ENCODE data around the gene NPC1. TPM values are rescaled to one million over a fixed set of nuclear protein-coding genes. Genes with fewer than 3 reads are reported as not detected.
A peak's percentile ranks its signal among the peaks of the same experiment; 100 is the strongest.
"Not testable (repeated sequence)": the region's sequence is repeated elsewhere in the genome, so short reads cannot be mapped to it uniquely, and the experiment has no call there.

NPC1 gene
- total and polyA plus RNA-seq, 5 donors from 2014 or later, result 17.4 to 86.9 (median 21.5) TPM

GRCh38 chr18:23578891-23579653, 7.2 kb downstream of the NPC1 start:
- Histone ChIP-seq H3K4me3 (ENCODE audit: low read depth, low read length) (no peak overlapping the region), H3K36me3 (ENCODE audit: control insufficient read depth, insufficient read depth, low read length) (peaks cover 16% of the 10 kb centered on the region), H3K27ac (ENCODE audit: insufficient read depth, low read length, poor library complexity, severe bottlenecking) (no peak overlapping the region), H3K4me1 (ENCODE audit: control insufficient read depth, insufficient read depth, low read length, poor library complexity, severe bottlenecking) (peaks cover 53% of the 10 kb centered on the region), H3K9me3 (ENCODE audit: control insufficient read depth in 2 of 2, low read length in 2 of 2) (no peaks in the 10 kb centered on the region), H3K27me3 (ENCODE audit: control insufficient read depth, insufficient read depth, low read length) (no peaks in the 10 kb centered on the region)
- H3K4me1 Mint-ChIP-seq, result peaks cover 19 to 77% (median 62%) of the 10 kb centered on the region in 4 donors
- no peak for ATAC-seq (ENCODE audit: low read depth in 2 of 2)
- peak overlapping the region; percentile 77 to 79 (median 79) for H3K27ac Mint-ChIP-seq
- H3K9me3 Mint-ChIP-seq, result peaks cover 0 to 1% (median 0%) of the 10 kb centered on the region in 7 donors
- peak overlapping the region in 2 of 4 donors; percentile 17 to 32 for H3K4me3 Mint-ChIP-seq
- no peaks in the 10 kb centered on the region for H3K27me3 Mint-ChIP-seq
- DNase-seq, result no peak
- peaks cover 31% of the 10 kb centered on the region for H3K36me3 Mint-ChIP-seq

GRCh38 chr18:23578067-23578701, 8.1 kb downstream of the NPC1 start:
- Histone ChIP-seq H3K4me3 (ENCODE audit: low read depth, low read length) (no peak overlapping the region), H3K36me3 (ENCODE audit: control insufficient read depth, insufficient read depth, low read length) (peaks cover 13% of the 10 kb centered on the region), H3K4me1 (ENCODE audit: control insufficient read depth, insufficient read depth, low read length, poor library complexity, severe bottlenecking) (peaks cover 57% of the 10 kb centered on the region), H3K27me3 (ENCODE audit: control insufficient read depth, insufficient read depth, low read length) (no peaks in the 10 kb centered on the region), H3K27ac (ENCODE audit: insufficient read depth, low read length, poor library complexity, severe bottlenecking) (no peak overlapping the region), H3K9me3 (ENCODE audit: control insufficient read depth in 2 of 2, low read length in 2 of 2) (no peaks in the 10 kb centered on the region)
- no peaks in the 10 kb centered on the region for H3K27me3 Mint-ChIP-seq
- DNase-seq, result no peak
- H3K27ac Mint-ChIP-seq, result peak overlapping the region; percentile 77 to 79 (median 79)
- peaks cover 31% of the 10 kb centered on the region for H3K36me3 Mint-ChIP-seq
- peaks cover 19 to 77% (median 63%) of the 10 kb centered on the region in 4 donors for H3K4me1 Mint-ChIP-seq
- H3K9me3 Mint-ChIP-seq, result peaks cover 0 to 1% (median 0%) of the 10 kb centered on the region in 7 donors
- no peak for ATAC-seq (ENCODE audit: low read depth in 2 of 2)
- H3K4me3 Mint-ChIP-seq, result peak overlapping the region in 1 of 4 donors; percentile 32

GRCh38 chr18:23577521-23577920, 8.8 kb downstream of the NPC1 start:
- not testable (repeated sequence) for H3K4me3 ChIP-seq (ENCODE audit: low read depth, low read length); H3K27me3 ChIP-seq (ENCODE audit: control insufficient read depth, insufficient read depth, low read length); H3K27me3 Mint-ChIP-seq; DNase-seq; H3K27ac ChIP-seq (ENCODE audit: insufficient read depth, low read length, poor library complexity, severe bottlenecking); H3K9me3 Mint-ChIP-seq; ATAC-seq (ENCODE audit: low read depth in 2 of 2); H3K4me3 Mint-ChIP-seq; H3K9me3 ChIP-seq (ENCODE audit: control insufficient read depth in 2 of 2, low read length in 2 of 2); H3K27ac Mint-ChIP-seq
- Mint-ChIP-seq H3K4me1 (peaks cover 16 to 78% (median 66%) of the 10 kb centered on the region in 4 donors), H3K36me3 (peaks cover 31% of the 10 kb centered on the region)
- H3K36me3 ChIP-seq (ENCODE audit: control insufficient read depth, insufficient read depth, low read length), result peaks cover 15% of the 10 kb centered on the region
- H3K4me1 ChIP-seq (ENCODE audit: control insufficient read depth, insufficient read depth, low read length, poor library complexity, severe bottlenecking), result peaks cover 63% of the 10 kb centered on the region

- peaks cover 0 to 1% (median 0%) of the 10 kb centered on the region in 7 donors for H3K9me3 Mint-ChIP-seq
- Histone ChIP-seq H3K4me3 (ENCODE audit: low read depth, low read length) (peak overlapping the region; percentile 10), H3K36me3 (ENCODE audit: control insufficient read depth, insufficient read depth, low read length) (peaks cover 22% of the 10 kb centered on the region), H3K9me3 (ENCODE audit: control insufficient read depth in 2 of 2, low read length in 2 of 2) (no peaks in the 10 kb centered on the region), H3K27ac (ENCODE audit: insufficient read depth, low read length, poor library complexity, severe bottlenecking) (peak overlapping the region; percentile 82), H3K27me3 (ENCODE audit: control insufficient read depth, insufficient read depth, low read length) (no peaks in the 10 kb centered on the region), H3K4me1 (ENCODE audit: control insufficient read depth, insufficient read depth, low read length, poor library complexity, severe bottlenecking) (peaks cover 56% of the 10 kb centered on the region)
- H3K4me3 Mint-ChIP-seq, result peak overlapping the region; percentile 26 to 75 (median 66)
- peak overlapping the region; percentile 63 to 99 (median 65) for H3K27ac Mint-ChIP-seq
- DNase-seq, result no peak
- H3K36me3 Mint-ChIP-seq, result peaks cover 34% of the 10 kb centered on the region
- no peak for ATAC-seq (ENCODE audit: low read depth in 2 of 2)
- peaks cover 10 to 72% (median 59%) of the 10 kb centered on the region in 4 donors for H3K4me1 Mint-ChIP-seq
- no peaks in the 10 kb centered on the region for H3K27me3 Mint-ChIP-seq
Observed at GRCh38 chr18:23575309-23575651, 11.0 kb downstream of the NPC1 start.

- Histone ChIP-seq H3K4me3 (ENCODE audit: low read depth, low read length) (peak overlapping the region; percentile 83), H3K27me3 (ENCODE audit: control insufficient read depth, insufficient read depth, low read length) (no peaks in the 10 kb centered on the region), H3K9me3 (ENCODE audit: control insufficient read depth in 2 of 2, low read length in 2 of 2) (no peaks in the 10 kb centered on the region), H3K36me3 (ENCODE audit: control insufficient read depth, insufficient read depth, low read length) (peaks cover 25% of the 10 kb centered on the region), H3K4me1 (ENCODE audit: control insufficient read depth, insufficient read depth, low read length, poor library complexity, severe bottlenecking) (peaks cover 55% of the 10 kb centered on the region), H3K27ac (ENCODE audit: insufficient read depth, low read length, poor library complexity, severe bottlenecking) (peak overlapping the region; percentile 82)
- H3K9me3 Mint-ChIP-seq, result peaks cover 0 to 1% (median 0%) of the 10 kb centered on the region in 7 donors
- peaks cover 10 to 67% (median 56%) of the 10 kb centered on the region in 4 donors for H3K4me1 Mint-ChIP-seq
- H3K27ac Mint-ChIP-seq, result peak overlapping the region; percentile 63 to 99 (median 65)
- H3K36me3 Mint-ChIP-seq, result peaks cover 36% of the 10 kb centered on the region
- peak overlapping the region; percentile 61 to 75 (median 66) for H3K4me3 Mint-ChIP-seq
- DNase-seq (peak in 1 of 3 donors; percentile 23), ATAC-seq (ENCODE audit: low read depth in 2 of 2) (no peak)
- no peaks in the 10 kb centered on the region for H3K27me3 Mint-ChIP-seq
Observed at GRCh38 chr18:23574611-23575308, 11.5 kb downstream of the NPC1 start.

- H3K4me1 ChIP-seq (ENCODE audit: control insufficient read depth, insufficient read depth, low read length, poor library complexity, severe bottlenecking), result peaks cover 52% of the 10 kb centered on the region
- Mint-ChIP-seq H3K9me3 (peaks cover 0 to 1% (median 0%) of the 10 kb centered on the region in 7 donors), H3K4me3 (peak overlapping the region; percentile 61 to 75 (median 66)), H3K36me3 (peaks cover 43% of the 10 kb centered on the region), H3K4me1 (peaks cover 10 to 62% (median 50%) of the 10 kb centered on the region in 4 donors), H3K27me3 (no peaks in the 10 kb centered on the region), H3K27ac (peak overlapping the region; percentile 63 to 99 (median 65))
- DNase-seq (peak; percentile 31 to 75 (median 58)), ATAC-seq (ENCODE audit: low read depth in 2 of 2) (peak; percentile 76 to 79)
- peak overlapping the region; percentile 82 for H3K27ac ChIP-seq (ENCODE audit: insufficient read depth, low read length, poor library complexity, severe bottlenecking)
- peak overlapping the region; percentile 83 for H3K4me3 ChIP-seq (ENCODE audit: low read depth, low read length)
- H3K9me3 ChIP-seq (ENCODE audit: control insufficient read depth in 2 of 2, low read length in 2 of 2), result no peaks in the 10 kb centered on the region
- peaks cover 30% of the 10 kb centered on the region for H3K36me3 ChIP-seq (ENCODE audit: control insufficient read depth, insufficient read depth, low read length)
- no peaks in the 10 kb centered on the region for H3K27me3 ChIP-seq (ENCODE audit: control insufficient read depth, insufficient read depth, low read length)
Observed at GRCh38 chr18:23573626-23574431, 12.5 kb downstream of the NPC1 start.

GRCh38 chr18:23573020-23573419, 13.3 kb downstream of the NPC1 start:
- Histone ChIP-seq H3K4me1 (ENCODE audit: control insufficient read depth, insufficient read depth, low read length, poor library complexity, severe bottlenecking) (peaks cover 45% of the 10 kb centered on the region), H3K4me3 (ENCODE audit: low read depth, low read length) (peak overlapping the region; percentile 83), H3K27ac (ENCODE audit: insufficient read depth, low read length, poor library complexity, severe bottlenecking) (peak overlapping the region; percentile 82), H3K9me3 (ENCODE audit: control insufficient read depth in 2 of 2, low read length in 2 of 2) (no peaks in the 10 kb centered on the region), H3K27me3 (ENCODE audit: control insufficient read depth, insufficient read depth, low read length) (no peaks in the 10 kb centered on the region), H3K36me3 (ENCODE audit: control insufficient read depth, insufficient read depth, low read length) (peaks cover 35% of the 10 kb centered on the region)
- Mint-ChIP-seq H3K36me3 (peaks cover 44% of the 10 kb centered on the region), H3K27me3 (no peaks in the 10 kb centered on the region), H3K4me3 (peak overlapping the region in 3 of 4 donors; percentile 61 to 75 (median 61)), H3K9me3 (no peaks in the 10 kb centered on the region), H3K27ac (peak overlapping the region; percentile 63 to 99 (median 65)), H3K4me1 (peaks cover 10 to 55% (median 46%) of the 10 kb centered on the region in 4 donors)
- no peak for DNase-seq
- ATAC-seq (ENCODE audit: low read depth in 2 of 2), result no peak

Data from CD4-positive, CD25-positive, alpha-beta regulatory T cell (primary cell).